Measurements from ENCODE around the gene LARP7.
"Not testable (repeated sequence)": the region's sequence is repeated elsewhere in the genome, so short reads cannot be mapped to it uniquely, and the experiment has no call there.

Gene LARP7

DNA sequence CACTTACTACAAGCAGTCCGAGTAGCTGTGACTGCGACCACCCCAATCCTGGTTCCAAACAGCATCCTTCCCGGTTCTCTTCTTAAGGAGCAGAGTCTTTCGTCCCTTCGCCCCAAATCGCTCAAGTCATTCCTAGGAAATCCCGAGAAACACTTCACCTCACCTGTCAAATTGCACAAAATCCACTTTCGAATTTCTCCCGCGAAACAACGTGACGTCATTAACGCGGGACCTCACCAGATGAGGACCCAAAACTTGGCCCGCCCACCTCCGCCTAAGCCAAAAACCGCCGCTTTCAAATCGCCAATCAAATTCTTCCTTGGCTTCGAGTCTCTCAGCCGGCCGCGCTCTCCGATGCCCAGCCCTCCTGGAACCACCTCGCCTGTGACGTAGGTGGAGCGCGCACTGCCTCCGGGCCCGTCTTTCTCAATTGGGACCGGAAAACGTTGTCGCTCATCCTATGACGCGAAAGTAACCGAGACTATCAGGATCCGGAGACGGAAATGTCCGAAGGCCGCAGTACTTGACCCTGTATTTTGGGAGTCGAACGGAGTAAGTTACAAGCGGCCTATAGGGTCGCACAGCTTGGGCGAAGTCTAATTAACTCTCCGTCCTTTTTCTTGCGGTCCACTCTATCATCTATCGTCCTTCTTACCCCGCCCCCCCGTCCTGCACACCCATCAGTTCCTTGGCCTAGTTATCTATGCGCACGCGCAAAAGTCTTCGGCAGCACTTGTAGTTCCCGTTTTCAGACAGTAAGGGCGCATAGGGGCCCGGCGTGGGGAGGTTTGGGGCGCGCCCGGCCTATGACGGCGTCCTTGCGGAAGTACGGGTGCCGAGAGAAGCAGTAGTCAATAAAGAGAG lies at the start of gene LARP7, which contains the start of gene ZGRF1:
Gene LARP7, plus strand, starts transcription at position 456 of the 864 bp plus-strand sequence. CDS start 7,527 bp downstream, outside the sequence.
Gene ZGRF1, minus strand, starts transcription at position 222 of the 864 bp plus-strand sequence. CDS start 3,733 bp downstream, outside the sequence.
- DNase-seq: peak; percentile 98

DNA sequence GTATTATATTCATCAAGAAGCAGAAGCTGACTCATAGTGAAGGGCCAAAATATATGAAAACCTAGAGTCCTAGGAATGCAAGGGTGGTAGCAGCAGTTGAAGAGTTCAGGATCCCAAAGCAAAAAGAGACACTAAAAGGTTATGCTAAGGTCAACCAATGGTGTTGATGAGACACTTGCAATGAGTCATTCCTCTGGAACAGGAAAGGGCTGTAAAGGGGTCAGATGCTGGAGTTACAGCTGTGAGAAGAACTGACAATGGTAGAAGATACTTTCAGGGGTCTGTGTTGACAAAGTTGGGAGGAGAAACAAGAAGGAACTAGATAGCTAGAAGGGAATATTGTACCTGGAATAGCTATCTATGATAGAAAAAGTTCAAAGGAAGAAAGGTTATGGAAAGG lies 47.7 kb upstream of the LARP7 start:
- DNase-seq: no peak

DNA sequence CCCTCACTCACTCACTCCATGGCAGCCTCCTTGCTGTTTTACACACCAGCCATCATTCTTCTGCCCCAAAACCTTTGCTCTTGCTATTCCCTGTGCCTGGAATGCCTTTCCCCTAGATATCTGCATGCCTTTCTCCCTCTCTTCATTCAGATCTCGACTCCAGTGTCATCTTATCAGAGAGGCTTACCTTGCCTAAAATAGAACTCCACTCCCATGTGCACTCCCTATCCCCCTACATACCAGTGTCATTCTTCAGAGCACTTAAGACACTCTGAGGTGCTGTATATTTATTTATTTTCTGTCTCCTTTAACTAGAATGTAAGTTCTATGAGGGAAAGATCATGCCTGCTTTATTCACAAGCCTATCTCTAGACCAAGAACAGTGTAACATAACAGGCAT lies 45.4 kb upstream of the LARP7 start:
- no peak for DNase-seq

DNA sequence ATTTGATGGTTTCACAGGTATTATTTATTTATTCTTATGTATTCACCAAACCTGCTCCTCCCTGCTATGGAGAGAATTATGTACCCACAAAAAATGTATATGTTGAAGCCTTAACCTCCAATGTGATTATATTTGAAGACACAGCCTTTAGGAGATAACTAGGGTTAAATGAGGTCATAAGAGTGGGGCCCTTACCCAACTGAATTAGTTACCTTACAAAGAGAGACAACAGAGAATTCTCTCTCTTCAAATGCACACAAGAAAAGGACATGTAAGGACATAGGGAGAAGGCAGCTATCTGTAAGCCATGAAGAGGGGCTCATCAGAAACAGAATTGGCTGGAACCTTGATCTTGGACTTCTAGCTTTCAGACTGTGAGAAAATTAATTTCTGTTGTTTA lies 44.2 kb upstream of the LARP7 start:
- DNase-seq: no peak

DNA sequence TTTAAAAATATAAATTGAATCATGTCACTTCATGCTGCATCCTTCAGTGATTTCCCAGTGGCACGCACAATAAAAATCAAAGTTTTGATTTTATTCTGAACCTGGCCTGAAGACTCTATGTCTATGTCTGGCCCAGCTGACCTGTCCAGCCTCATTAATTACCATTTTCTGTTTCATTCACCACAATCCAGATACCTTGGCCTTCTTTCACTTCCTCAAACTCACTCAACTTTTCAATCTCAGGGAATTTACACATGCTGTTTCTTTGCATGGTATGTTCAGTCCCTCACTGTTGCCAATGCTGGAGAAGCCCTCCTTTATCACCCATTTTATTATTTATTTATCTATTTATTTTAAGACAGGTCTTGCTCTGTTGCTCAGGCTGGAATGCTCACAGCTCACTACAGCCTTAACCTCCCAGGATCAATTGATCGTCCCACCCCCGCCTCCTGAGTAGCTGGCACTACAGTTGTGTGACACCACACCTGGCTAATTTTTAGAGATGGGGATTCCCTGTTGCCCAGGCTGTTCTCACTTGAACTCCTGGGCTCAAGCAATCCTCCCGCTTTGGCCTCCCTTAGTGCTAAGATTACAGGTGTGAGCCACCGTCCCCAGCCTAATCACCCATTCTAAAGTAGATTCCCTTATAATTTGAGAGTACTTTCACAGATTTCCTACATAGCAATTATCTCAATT lies 43.4 kb upstream of the LARP7 start:
- no peak for DNase-seq

DNA sequence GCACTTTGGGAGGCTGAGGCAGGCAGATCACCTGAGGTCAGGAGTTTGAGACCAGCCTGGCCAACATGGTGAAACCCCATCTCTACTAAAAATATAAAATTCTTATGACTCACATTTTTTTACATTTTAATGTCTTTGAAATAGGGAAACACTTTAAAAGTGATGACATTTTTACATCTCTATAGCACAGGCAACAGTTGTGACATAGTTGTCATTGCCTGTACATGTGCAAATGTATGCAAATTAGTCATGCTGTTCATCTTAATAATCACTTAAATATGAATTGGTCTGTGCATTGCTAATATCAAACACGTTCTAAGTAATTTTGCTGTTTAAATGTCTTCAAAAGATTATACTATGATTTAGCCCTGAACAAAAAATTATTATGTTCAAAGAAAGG lies 42.0 kb upstream of the LARP7 start:
- no peak for DNase-seq

DNA sequence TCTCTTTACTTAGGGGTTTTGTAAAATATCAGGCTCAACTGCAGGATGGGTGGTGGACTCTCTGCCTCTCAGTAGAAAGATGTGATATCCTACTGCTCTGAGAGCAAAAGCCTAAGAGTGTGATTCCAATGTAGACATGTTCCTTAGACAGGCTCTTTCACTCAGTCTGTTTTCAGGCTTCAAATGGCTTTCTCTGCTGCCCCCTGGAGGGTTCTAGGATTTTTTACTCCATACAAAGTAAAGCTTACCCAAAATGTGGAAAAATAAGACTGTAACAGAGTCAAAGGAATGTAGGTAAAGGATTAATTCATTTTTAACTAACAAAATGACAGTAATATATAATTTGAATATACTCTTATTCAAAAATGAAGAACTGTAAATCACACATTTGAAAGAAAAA lies 32.4 kb upstream of the LARP7 start:
- peak; percentile 30 for DNase-seq

DNA sequence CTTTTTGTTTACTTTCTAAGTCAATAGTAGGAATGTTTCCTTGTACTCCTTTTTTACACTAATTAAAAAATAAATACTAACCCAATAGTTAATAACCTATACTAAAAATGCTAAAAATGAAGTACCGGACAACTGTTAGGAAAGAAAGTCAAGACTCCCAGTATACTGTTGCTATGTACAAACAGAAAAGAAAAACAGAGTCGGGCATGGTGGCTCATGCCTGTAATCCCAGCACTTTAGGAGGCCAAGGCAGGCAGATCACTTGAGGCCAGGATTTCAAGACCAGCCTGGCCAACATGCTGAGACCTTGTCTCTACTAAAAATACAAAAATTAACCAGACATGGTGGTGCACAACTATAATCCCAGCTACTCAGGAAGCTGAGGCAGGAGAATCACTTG lies 24.1 kb upstream of the LARP7 start:
- DNase-seq: not testable (repeated sequence)

DNA sequence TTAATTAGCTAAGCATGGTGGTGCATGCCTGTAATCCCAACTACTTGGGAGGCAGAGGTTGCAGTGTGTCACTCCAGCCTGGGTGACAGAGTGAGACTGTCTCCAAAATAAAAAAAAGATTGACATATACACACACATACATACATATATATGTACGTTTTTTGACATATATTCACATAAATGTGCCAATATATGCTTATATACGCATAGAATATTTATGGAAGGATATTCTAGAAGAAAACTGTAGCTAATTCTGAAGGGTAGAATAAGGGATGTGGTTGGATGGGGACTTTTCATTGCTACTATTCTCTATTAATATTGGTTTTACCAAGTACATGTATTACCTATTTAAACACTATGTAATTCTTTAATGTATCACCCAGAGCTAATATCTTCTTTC lies 20.0 kb upstream of the LARP7 start:
- DNase-seq: no peak

DNA sequence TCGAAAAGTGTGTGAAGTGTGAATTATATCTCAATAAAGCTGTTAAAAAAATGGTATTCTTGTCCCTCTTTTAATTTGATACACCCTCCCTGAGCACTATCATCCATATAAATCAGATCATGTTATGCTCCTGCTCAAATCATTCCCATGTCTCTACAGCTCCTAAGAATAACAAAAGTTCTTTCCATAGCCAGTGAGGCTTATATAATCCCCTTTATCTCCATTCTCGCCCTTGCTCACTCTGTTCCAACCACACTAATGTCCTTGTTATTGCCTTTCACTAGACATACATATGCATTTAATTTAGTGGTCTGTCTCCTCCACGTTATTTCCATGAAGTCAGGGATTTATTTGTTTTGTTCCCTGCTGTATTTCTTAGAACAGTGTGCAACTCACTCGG lies 10.7 kb upstream of the LARP7 start:
- no peak for DNase-seq

DNA sequence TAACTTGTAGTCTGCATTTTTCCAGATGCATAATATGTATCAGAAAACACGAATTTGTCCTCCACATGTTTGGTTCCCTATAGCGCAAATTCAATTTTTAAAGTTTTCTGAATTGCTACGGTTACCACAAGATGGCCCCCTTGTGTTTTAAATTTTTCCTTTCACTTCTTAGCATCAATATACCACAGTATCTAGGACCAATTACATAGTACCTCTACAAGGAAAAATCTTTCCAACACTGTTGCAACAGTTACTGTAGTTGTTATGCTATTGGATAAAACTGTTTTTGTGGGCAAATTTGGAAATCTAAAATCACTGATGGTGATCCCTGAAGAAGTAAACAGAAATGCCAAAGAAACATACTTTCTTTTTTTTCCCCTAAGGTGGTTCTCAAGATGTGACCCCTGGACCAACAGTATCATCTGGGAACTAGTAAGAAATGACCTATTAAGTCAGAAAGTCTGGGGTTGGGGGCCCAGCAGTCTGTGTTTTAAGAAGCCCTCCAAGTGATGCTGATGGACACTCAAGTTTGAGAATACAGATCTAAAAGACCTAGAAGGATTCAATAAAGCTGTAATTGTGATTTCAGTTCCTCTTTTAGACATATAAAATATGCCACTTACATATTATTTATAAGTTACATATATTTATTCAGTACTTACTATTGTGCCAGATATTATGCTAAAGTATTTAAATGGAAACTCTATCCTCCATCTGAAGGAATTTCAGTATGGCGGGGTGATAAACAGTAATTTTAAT lies 3.3 kb upstream of the LARP7 start:
- DNase-seq: peak; percentile 6

DNA sequence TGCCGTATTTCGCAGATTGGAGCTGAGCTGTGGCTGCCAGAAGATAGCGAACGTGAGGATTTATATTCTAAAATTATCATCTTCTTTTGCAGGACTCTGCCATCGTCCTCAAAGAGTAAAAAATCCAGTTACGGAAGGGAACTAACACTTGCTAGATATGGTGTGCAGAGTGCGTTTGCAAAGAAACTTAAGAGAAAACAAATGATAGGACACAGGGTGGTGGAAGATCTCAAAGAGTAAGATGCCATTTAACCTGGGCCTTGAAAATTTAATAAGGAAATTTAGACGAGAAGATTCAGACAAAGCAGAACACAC lies 566 bp downstream of the LARP7 start:
- no peak for DNase-seq

DNA sequence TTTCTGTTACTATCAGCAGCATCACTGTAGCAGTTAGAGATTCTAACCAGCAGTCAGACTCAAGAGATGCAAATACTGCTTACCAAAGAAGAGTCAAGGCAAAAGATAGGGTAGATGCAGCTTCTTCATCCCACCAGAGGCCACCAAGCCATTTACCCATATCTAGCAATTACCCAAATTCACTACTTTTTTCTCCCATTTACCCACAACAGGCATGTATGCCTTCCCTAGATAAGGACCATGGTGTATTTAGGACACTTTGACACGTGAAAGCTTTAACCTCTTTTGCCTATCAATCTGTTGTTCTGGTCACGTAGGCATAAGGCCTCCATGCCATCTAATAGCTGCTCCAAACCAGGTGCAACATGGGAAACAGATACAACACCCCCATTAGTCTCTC lies 5.6 kb downstream of the LARP7 start:
- DNase-seq: no peak

DNA sequence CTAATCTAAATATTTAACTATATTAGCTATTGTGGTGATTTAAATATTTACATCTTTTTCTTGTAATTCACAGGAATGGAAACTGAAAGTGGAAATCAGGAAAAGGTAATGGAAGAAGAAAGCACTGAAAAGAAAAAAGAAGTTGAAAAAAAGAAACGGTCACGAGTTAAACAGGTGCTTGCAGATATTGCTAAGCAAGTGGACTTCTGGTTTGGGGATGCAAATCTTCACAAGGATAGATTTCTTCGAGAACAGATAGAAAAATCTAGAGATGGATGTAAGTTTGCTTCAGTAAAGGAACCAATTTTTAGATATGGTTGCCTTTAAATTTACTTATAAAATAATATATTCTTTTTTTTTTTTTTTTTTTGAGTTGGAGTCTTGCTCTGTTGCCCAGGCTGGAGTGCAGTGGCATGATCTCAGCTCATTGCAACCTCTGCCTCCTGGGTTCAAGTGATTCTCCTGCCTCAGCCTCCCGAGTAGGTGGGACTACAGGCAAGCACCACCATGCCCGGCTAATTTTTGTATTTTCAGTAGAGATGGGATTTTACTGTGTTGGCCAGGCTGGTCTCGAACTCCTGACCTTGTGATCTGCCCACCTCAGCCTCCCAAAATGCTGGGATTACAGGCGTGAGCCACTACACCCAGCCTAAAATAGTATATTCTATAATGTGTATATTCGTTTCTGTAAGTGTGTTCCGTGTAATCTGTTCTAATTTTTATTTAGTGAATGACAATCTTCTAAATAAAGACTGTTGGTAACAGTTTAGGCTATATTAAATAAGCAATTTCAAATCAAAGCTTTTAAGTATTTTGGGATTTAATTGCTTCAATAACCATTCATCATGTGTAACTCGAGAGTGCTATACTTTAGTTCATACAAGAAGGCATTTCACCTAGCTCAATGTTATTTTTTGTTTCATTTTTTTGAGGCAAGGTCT lies 7.9 kb downstream of the LARP7 start:
- not testable (repeated sequence) for DNase-seq

DNA sequence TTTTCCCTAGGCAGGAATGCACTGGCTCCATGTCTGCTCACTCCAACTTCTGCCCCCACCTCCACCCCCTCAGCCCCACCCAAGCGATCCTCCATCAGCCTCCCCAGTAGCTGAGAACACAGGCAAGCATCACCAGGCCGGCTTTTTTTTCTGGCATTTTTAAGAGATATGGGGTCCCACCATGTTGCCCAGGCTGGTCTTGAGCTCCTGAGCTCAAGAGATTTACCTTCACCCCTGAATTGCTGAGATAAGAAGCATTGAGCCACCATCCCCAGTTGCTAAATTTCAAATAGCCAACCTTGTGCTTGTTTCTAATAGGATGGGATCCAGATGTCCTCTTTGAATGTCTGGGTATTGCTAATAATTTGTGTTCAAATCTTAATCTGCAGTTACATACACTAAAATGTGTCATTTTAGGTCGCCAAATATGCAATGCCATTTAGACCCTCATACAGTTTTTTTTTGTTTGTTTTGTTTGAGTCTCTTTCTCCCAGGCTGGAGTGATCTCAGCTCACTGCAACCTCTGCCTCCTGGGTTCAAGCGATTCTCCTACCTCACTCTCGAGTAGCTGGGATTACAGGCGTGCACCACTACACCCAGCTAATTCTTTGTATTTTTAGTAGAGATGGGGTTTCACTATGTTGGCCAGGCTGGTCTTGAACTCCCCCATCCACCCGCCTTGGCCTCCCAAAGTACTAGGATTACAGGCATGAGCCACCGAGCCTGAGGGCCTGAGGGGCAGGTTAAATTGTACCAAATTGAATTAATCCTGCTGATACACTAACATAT lies 8.8 kb downstream of the LARP7 start:
- DNase-seq: no peak

DNA sequence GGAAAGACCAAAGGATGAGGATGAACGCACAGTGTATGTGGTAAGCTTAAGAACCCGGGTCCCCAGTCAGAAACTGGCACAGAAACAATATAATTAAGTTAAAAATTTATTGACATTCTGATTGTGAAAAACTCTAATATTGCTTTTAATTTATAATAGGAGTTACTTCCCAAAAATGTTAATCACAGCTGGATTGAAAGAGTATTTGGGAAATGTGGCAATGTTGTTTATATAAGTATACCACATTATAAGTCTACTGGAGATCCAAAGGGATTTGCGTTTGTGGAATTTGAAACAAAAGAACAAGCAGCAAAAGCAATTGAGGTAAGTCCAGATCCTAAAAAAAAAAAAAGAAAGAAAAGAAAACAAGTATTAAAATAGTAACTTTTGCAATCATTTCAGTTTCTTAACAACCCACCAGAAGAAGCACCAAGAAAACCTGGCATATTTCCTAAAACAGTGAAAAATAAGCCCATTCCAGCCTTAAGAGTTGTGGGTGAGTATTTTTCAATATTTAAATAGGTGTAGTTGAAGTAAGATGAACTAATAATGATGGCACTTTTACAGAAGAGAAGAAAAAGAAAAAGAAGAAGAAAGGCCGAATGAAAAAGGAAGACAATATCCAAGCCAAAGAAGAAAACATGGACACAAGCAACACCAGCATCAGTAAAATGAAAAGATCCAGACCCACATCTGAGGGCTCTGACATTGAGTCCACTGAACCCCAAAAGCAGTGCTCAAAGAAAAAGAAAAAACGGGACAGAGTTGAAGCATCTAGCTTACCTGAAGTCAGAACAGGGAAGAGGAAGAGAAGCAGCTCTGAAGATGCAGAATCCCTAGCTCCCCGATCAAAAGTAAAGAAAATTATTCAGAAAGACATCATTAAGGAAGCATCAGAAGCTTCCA lies 9.9 kb downstream of the LARP7 start:
- no peak for DNase-seq

DNA sequence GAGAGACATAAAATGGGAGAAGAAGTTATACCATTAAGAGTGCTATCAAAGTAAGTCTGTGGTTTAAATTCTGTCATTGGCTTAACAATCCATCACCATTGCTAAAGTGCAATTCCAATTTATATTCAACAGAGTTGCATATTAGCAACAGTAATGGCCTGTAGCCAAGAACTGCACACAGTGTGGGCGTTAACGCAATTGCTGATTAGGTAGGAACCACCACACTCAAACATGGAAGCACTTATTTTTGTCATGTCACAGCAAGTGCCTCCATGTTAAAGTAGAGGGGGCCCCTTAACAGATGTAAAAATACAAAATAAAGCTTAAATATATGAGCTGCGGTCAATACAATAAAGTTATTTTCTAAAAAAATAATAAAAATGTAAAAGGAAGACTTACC lies 10.8 kb downstream of the LARP7 start:
- DNase-seq: no peak

DNA sequence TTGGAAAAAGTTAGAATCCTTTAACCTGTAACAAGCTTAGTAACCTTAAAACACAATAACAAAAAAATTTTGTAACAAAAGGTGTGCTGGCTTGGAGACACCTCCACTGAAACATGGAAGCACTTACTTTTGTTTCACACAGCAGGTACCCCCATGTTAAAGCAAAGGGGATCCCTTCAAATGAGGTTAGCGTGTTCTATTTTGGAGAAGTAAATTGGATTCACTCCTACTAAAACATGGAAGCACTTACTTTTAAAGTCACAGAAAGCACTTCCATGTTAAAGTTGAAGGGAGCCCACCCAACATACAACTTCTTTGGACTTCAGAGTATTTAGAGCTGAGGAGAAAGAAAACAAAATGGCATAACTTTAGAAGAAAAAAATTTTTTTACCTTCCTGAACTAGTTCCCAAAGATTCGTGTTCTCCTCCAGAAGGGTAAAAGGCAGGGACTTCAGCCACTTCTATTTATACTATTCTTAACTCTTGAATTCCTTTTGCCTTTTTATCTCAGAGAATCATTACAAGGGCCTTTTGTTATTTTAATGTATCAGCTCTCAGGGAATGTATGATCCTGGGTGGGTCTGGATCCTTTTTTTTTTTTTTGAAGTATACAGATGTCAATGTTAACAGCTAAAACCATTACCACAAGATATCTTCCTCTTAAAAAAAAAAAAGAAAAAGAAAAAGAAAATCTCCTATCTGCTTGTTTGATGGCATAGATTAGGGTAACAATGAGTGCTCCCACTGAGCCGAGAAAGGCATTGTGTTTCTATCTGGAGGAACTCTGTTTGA lies 11.5 kb downstream of the LARP7 start:
- DNase-seq: no peak

DNA sequence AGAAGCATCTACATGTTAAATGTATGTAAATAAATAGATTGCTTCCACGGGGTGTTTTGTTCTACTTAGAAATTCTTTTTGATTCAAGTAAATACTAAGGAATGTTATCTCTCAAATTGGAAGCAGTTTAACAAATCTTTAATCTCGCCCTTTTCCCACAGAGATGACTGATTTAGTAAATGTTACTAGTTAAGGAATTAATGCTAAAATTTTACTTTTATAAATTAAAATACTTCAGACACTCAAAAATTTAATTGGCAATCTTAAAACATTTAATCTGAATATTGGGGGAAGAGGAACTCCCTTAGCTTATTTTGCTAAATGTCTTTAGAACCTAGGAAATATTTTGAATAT lies 12.1 kb downstream of the LARP7 start:
- no peak for DNase-seq

DNA sequence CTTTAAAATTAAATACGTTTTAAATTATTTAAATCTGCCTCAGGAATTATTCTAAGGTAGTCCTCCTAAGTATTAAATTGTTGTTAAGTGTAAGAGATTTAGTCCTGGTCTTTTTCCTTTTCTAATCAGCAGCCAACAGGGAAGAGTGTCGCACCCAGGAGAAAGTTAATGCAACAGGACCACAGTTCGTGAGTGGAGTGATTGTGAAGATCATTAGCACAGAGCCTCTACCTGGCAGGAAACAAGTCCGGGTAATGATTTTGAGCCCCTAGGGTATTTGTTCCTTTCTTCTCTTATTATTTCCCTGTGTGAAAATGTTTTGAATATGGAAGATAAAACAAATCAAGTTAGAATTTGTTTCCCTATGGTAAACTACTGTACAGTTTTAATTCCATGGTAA lies 13.4 kb downstream of the LARP7 start:
- no peak for DNase-seq

Data from NCI-H345 (cell line).